Sigmoid colon (tissue), 7 donors: Measurements from ENCODE around the gene HDAC11. TPM values are rescaled to one million over a fixed set of nuclear protein-coding genes. Genes with fewer than 3 reads are reported as not detected.

Experiments
- DNase-seq: peaks from one replicate; pipeline ENCODE4 v3.0.0-alpha.2; 2019
- H3K27ac ChIP-seq, 4 donors: fragments of 200-600 bp; sonication (generic); one replicate each; pipeline ENCODE4 v1.5.1; 2016 to 2019; ENCODE audit warnings: mild to moderate bottlenecking in 1 of 4
- H3K27me3 ChIP-seq, 3 donors: fragments of 200-600 bp; sonication (generic); one replicate each; pipeline ENCODE4 v1.5.1; 2019; ENCODE audit warnings: mild to moderate bottlenecking in 1 of 3
- H3K36me3 ChIP-seq, 4 donors: fragments of 200-600 bp; sonication (generic); one replicate each; pipeline ENCODE4 v1.5.1; 2016 to 2019
- H3K4me1 ChIP-seq, 4 donors: fragments of 200-600 bp; sonication (generic); one replicate each; pipeline ENCODE4 v1.5.1; 2017 to 2019
- H3K4me3 ChIP-seq, 4 donors: fragments of 200-600 bp; sonication (generic); one replicate each; pipeline ENCODE4 v1.5.1; 2017 to 2019; ENCODE audit warnings: mild to moderate bottlenecking in 2 of 4, moderate library complexity in 1 of 4
- H3K9me3 ChIP-seq, 4 donors: fragments of 200-600 bp in 3 of 4; sonication (generic) in 3 of 4; one replicate each; pipeline versions ENCODE4 v1.5.1 to v1.6.1; 2013 to 2019
- EP300 ChIP-seq, 4 donors: sonication (generic); formaldehyde crosslinking; IDR thresholded peaks; one replicate each; pipeline ENCODE4 v1.6.1; 2017; ENCODE audit warnings: antibody characterized with exemption in 4 of 4
- POLR2A ChIP-seq, 2 donors: fragments of 450-650 bp; IDR thresholded peaks; one replicate each; pipeline ENCODE4 v1.6.1; 2016; ENCODE audit warnings: antibody characterized with exemption in 2 of 2, mild to moderate bottlenecking in 2 of 2, moderate library complexity in 2 of 2
- POLR2AphosphoS5 ChIP-seq, 4 donors: sonication (generic); formaldehyde crosslinking; IDR thresholded peaks; one replicate each; pipeline ENCODE4 v1.6.1; 2017; ENCODE audit warnings: antibody characterized with exemption in 4 of 4
- WGBS, 2 donors: extraction: QIAGEN DNeasy Blood & Tissue Kit; methylation state at CpG; one replicate each; pipeline ENCODE4 v1.1.7; 2013; 5-methylcytosine and 5-hydroxymethylcytosine counted together
- intact Hi-C: fragments of 100-400 bp; cut with DNase I; formaldehyde crosslinking; loops from one replicate; pipeline ENCODE4 v1.15.1; 2023
- polyA plus RNA-seq, 3 donors: library from polyadenylated mRNA; stranded (reverse); fragments of 200-250 nt; gene quantifications; one replicate each; pipeline ENCODE4 v1.2.3, GENCODE V29; 2013
- total RNA-seq, 4 donors: library from RNA; depleted of rRNA; stranded (reverse); fragments of >200 nt; gene quantifications; one replicate each; pipeline ENCODE4 v1.1.0, GENCODE V29; 2016
- TF ChIP-seq, protein P1 (sequence below), 4 experiments: fragments of 450-650 bp in 3 of 4; fragments of 200-600 bp in 1 of 4; IDR thresholded peaks; one replicate each; pipeline ENCODE4 v1.5.1; 2016 to 2019; ENCODE audit warnings: antibody characterized with exemption in 4 of 4, mild to moderate bottlenecking in 3 of 4, moderate library complexity in 2 of 4
- donor health status: healthy with polysubstance abuse.
- donor health status: Bipolar disorder and iron deficiency.
- donor health status: healthy.

HDAC11 gene
- total and polyA plus RNA-seq, 7 donors, result 15.5 to 30.3 (median 17.2) TPM

DNA sequence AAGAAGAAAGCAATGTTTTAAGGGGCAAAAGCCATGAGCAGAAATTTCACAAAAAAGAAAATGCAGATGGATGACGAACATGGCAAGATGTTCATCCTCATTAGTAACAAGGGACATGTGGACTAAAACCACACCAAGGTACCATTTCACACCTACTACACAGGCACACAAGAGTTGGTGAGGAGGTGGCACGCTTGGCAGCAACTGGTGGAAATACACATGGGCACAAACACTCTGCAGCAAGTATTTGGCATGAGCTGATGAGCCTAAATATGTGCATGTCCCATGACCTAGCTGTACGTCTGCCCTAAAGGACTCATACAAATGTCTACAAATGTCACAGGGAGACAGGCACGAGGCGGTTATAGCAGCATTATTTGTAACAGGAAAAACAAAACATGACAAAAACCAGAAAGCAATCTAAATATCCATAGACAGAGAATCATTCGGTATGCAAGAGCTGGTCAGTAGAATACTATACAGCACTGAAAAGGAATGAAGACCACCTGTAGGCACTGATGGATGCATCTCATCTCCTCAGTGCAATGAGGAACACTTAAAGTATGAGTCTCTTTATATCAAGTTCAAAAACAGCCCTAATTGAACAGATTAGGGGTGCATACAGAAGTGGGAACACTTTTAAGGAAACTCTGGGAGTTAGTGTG, 57.3 kb downstream of the HDAC11 start:
- Histone ChIP-seq H3K27ac (peak overlapping the region in 2 of 4 donors; percentile 21 to 65), H3K4me3 (no peak overlapping the region), H3K9me3 (peaks cover 0 to 2% (median 0%) of the 10 kb centered on the region in 4 donors), H3K4me1 (no peaks in the 10 kb centered on the region), H3K36me3 (no peaks in the 10 kb centered on the region), H3K27me3 (no peaks in the 10 kb centered on the region)
- DNase-seq, result no peak
- TF ChIP-seq POLR2AphosphoS5 (IDR thresholded peaks at IDR 0.05) (no peak), EP300 (IDR thresholded peaks at IDR 0.05) (no peak), POLR2A (IDR thresholded peaks at IDR 0.05) (no peak)
- TF ChIP-seq, protein P1, sequence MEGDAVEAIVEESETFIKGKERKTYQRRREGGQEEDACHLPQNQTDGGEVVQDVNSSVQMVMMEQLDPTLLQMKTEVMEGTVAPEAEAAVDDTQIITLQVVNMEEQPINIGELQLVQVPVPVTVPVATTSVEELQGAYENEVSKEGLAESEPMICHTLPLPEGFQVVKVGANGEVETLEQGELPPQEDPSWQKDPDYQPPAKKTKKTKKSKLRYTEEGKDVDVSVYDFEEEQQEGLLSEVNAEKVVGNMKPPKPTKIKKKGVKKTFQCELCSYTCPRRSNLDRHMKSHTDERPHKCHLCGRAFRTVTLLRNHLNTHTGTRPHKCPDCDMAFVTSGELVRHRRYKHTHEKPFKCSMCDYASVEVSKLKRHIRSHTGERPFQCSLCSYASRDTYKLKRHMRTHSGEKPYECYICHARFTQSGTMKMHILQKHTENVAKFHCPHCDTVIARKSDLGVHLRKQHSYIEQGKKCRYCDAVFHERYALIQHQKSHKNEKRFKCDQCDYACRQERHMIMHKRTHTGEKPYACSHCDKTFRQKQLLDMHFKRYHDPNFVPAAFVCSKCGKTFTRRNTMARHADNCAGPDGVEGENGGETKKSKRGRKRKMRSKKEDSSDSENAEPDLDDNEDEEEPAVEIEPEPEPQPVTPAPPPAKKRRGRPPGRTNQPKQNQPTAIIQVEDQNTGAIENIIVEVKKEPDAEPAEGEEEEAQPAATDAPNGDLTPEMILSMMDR (IDR thresholded peaks at IDR 0.05), result no peak
- intact Hi-C loops, result no loop called here
- WGBS, 2 donors, result 91 to 94% methylated on average over 6 of the region's 6 CpGs

DNA sequence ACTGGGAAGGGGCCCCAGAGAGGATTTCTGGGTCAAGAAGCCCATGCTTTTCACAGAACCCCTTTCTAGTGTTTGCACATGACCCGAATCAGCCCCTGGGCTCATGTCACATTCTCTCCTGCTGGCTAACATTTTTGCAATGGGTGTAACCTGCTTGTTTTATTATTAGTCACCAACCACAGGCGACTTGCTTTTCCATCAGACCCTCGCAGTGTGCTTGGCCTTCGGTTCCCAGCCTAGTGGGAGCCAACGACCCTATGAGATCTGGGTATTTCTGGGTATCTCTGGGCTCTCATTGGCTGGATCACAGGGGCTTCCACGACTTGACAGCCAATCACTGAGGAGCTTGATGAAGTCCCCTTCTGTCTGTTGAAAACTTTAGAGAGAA, 57.8 kb downstream of the HDAC11 start:
- intact Hi-C loops, result no loop called here
- Histone ChIP-seq H3K27me3 (no peaks in the 10 kb centered on the region), H3K4me1 (no peaks in the 10 kb centered on the region), H3K27ac (peak overlapping the region in 1 of 4 donors; percentile 65), H3K9me3 (peaks cover 0 to 2% (median under 1%) of the 10 kb centered on the region in 4 donors), H3K4me3 (no peak overlapping the region), H3K36me3 (no peaks in the 10 kb centered on the region)
- 51 to 74% methylated on average over 6 of the region's 6 CpGs for WGBS, 2 donors
- peak; percentile 69 for DNase-seq
- TF ChIP-seq EP300 (IDR thresholded peaks at IDR 0.05), result no peak
- no peak for TF ChIP-seq POLR2AphosphoS5 (IDR thresholded peaks at IDR 0.05)
- TF ChIP-seq, protein P1 (IDR thresholded peaks at IDR 0.05), result no peak
- no peak for TF ChIP-seq POLR2A (IDR thresholded peaks at IDR 0.05)

DNA sequence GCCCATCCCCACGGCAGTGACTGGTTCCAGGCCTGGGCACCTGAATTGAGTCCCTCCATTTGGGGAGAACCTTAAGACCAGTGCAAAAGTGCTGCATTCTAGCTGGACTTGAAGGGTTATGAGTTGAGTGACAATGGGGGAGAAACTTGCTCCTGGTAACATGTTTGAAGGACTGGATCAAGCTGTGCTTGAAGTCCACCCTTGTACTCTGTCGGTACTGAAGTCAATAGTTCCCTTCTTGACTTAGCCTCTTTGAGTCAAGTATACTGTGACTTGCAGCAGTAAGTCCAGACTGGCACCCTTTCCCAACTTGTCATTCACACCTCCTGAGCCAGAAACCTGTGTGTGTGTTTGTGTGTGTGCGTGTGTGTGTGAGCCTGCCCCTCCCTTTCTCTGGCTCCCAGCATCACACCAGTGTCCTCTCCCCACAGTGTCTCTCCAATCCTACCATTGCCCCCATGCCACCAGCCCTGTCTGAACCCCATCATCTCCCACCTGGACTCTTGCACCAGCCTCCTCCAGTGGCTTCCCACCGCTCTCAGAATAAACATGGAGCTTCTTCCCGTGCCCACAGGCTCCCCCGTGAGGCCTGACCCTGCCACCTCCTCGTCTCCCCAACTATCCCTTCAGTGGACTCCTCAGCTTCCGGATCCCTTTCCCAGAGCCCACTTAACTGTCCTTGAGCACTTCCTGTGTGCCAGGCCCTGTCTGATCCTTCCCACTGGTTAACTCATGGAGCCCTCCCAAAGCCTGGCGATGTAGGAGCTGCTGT, 58.6 kb downstream of the HDAC11 start:
- no peak for DNase-seq
- Histone ChIP-seq H3K4me1 (no peaks in the 10 kb centered on the region), H3K36me3 (no peaks in the 10 kb centered on the region), H3K27me3 (no peaks in the 10 kb centered on the region), H3K9me3 (peaks cover 0 to 2% (median under 1%) of the 10 kb centered on the region in 4 donors), H3K4me3 (no peak overlapping the region), H3K27ac (peak overlapping the region in 3 of 4 donors; percentile 7 to 65 (median 14))
- 77 to 88% methylated on average over 9 of the region's 9 CpGs for WGBS, 2 donors
- intact Hi-C loops, result no loop called here
- TF ChIP-seq POLR2A (IDR thresholded peaks at IDR 0.05), result no peak
- TF ChIP-seq EP300 (IDR thresholded peaks at IDR 0.05), result no peak
- TF ChIP-seq, protein P1 (IDR thresholded peaks at IDR 0.05), result no peak
- TF ChIP-seq POLR2AphosphoS5 (IDR thresholded peaks at IDR 0.05), result no peak

DNA sequence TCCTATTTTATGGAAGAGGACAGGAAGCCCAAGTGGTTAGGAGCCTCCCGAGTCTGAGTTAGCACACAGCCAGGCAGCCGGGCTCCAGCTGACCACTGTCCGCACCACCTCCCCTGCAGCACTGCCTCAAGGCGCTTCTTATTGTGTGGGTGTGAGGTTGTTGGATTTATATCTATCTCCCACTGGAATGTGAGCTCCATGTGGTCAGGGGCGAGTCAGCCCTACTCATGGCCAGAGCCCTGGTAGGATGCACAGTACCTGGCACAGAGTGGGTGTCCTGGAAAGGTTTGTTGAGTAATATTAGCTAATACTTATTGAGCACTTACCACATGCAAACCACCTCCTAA, 59.2 kb downstream of the HDAC11 start:
- no peak for TF ChIP-seq POLR2AphosphoS5 (IDR thresholded peaks at IDR 0.05)
- no peak for TF ChIP-seq EP300 (IDR thresholded peaks at IDR 0.05)
- TF ChIP-seq, protein P1 (IDR thresholded peaks at IDR 0.05), result no peak
- no peak for TF ChIP-seq POLR2A (IDR thresholded peaks at IDR 0.05)
- Histone ChIP-seq H3K4me1 (no peaks in the 10 kb centered on the region), H3K9me3 (peaks cover 0 to 2% (median under 1%) of the 10 kb centered on the region in 4 donors), H3K27me3 (no peaks in the 10 kb centered on the region), H3K36me3 (no peaks in the 10 kb centered on the region), H3K4me3 (no peak overlapping the region), H3K27ac (peak overlapping the region in 2 of 4 donors; percentile 27 to 65)
- intact Hi-C loops, result no loop called here
- DNase-seq, result no peak
- WGBS, 2 donors, result 87 to 88% methylated on average over 5 of the region's 5 CpGs
